WERI-Rb-1 (cell line): ENCODE measurements around the gene F13B.

ENCODE experiments used
- DNase-seq: peaks from one replicate; pipeline ENCODE4 v3.0.0-alpha.2; 2020
- H3K27ac ChIP-seq: fragments of 250-450 bp; sonication (Bioruptor Pico); 2 replicates; pipeline ENCODE4 v1.5.1; 2020; ENCODE audit warnings: mild to moderate bottlenecking, moderate library complexity
- H3K27me3 ChIP-seq: fragments of 250-450 bp; sonication (Bioruptor Pico); 2 replicates; pipeline ENCODE4 v1.5.1; 2021; ENCODE audit warnings: mild to moderate bottlenecking, low read depth, moderate library complexity; ENCODE audit not compliant: insufficient read depth, severe bottlenecking
- H3K36me3 ChIP-seq: fragments of 250-450 bp; sonication (Bioruptor Pico); 2 replicates; pipeline ENCODE4 v1.5.1; 2020; ENCODE audit warnings: mild to moderate bottlenecking, moderate library complexity
- H3K4me3 ChIP-seq: 2 replicates; pipeline ENCODE4 v1.5.1; 2011; ENCODE audit warnings: low read depth, mild to moderate bottlenecking, control low read depth, low read length
- H3K9me3 ChIP-seq: fragments of 250-450 bp; sonication (Bioruptor Pico); 2 replicates; pipeline ENCODE4 v1.5.1; 2021; ENCODE audit warnings: mild to moderate bottlenecking, moderate library complexity; ENCODE audit not compliant: severe bottlenecking
- CTCF ChIP-seq: IDR thresholded peaks from 2 replicates; pipeline ENCODE4 v1.5.1; 2011; ENCODE audit warnings: low read depth, mild to moderate bottlenecking, control low read depth, inconsistent platforms, low read length

F13B gene

GRCh38 chr1:197066277-197066676, 783 bp downstream of the F13B start:
- Histone ChIP-seq H3K4me3 (no peak overlapping the region), H3K36me3 (no peaks in the 10 kb centered on the region), H3K9me3 (no peaks in the 10 kb centered on the region), H3K27ac (no peak overlapping the region), H3K27me3 (no peaks in the 10 kb centered on the region)
- TF ChIP-seq CTCF = no peak
- DNase-seq = no peak

- Histone ChIP-seq H3K27ac (no peak overlapping the region), H3K4me3 (no peak overlapping the region), H3K9me3 (no peaks in the 10 kb centered on the region), H3K36me3 (no peaks in the 10 kb centered on the region), H3K27me3 (no peaks in the 10 kb centered on the region)
- TF ChIP-seq CTCF = no peak
- no peak for DNase-seq
Measured at GRCh38 chr1:197065559-197065958, 1.5 kb downstream of the F13B start.

GRCh38 chr1:197063212-197063611, 3.8 kb downstream of the F13B start:
- no peaks in the 10 kb centered on the region for H3K9me3 ChIP-seq
- H3K4me3 ChIP-seq = no peak overlapping the region
- no peak for TF ChIP-seq CTCF
- H3K36me3 ChIP-seq = no peaks in the 10 kb centered on the region
- no peaks in the 10 kb centered on the region for H3K27me3 ChIP-seq
- H3K27ac ChIP-seq = no peak overlapping the region
- DNase-seq = no peak

GRCh38 chr1:197062692-197063091, 4.4 kb downstream of the F13B start:
- no peak for TF ChIP-seq CTCF
- no peak overlapping the region for H3K4me3 ChIP-seq
- H3K36me3 ChIP-seq = no peaks in the 10 kb centered on the region
- no peaks in the 10 kb centered on the region for H3K27me3 ChIP-seq
- no peak for DNase-seq
- no peaks in the 10 kb centered on the region for H3K9me3 ChIP-seq
- no peak overlapping the region for H3K27ac ChIP-seq

- no peaks in the 10 kb centered on the region for H3K36me3 ChIP-seq
- no peaks in the 10 kb centered on the region for H3K27me3 ChIP-seq
- no peak for TF ChIP-seq CTCF
- no peak for DNase-seq
- no peak overlapping the region for H3K4me3 ChIP-seq
- no peak overlapping the region for H3K27ac ChIP-seq
- no peaks in the 10 kb centered on the region for H3K9me3 ChIP-seq
Measured at GRCh38 chr1:197049100-197049499, 18.0 kb downstream of the F13B start.

GRCh38 chr1:197042676-197043341, 24.3 kb downstream of the F13B start:
- Histone ChIP-seq H3K27ac (no peak overlapping the region), H3K36me3 (no peaks in the 10 kb centered on the region), H3K9me3 (no peaks in the 10 kb centered on the region), H3K27me3 (no peaks in the 10 kb centered on the region), H3K4me3 (no peak overlapping the region)
- DNase-seq = no peak
- TF ChIP-seq CTCF = no peak
